SK-N-SH treated with all-trans-retinoic acid at 6 μM for 48 hours (cell line): ENCODE measurements around the gene CARD14.

Source experiments
- ATAC-seq: fragments of 200-7000 bp; cut with Tn5 transposase; 3 replicates; pipeline ENCODE4 v1.9.1; 2020; ENCODE audit warnings: mild to moderate bottlenecking, moderate library complexity
- ARNTL ChIP-seq: fragments of 450-650 bp; formaldehyde crosslinking; IDR thresholded peaks from 2 replicates; pipeline ENCODE4 v1.5.0; 2020; ENCODE audit warnings: low read depth, mild to moderate bottlenecking, moderate library complexity, borderline replicate concordance
- BACH2 ChIP-seq: fragments of 250-450 bp; sonication (Bioruptor Pico); IDR thresholded peaks from 2 replicates; pipeline ENCODE4 v1.9.0; 2021; ENCODE audit warnings: mild to moderate bottlenecking, borderline replicate concordance
- CSDC2 ChIP-seq: fragments of 250-450 bp; sonication (Bioruptor Pico); IDR thresholded peaks from 2 replicates; pipeline ENCODE4 v1.5.0; 2020; ENCODE audit warnings: mild to moderate bottlenecking, moderate library complexity
- ESRRG ChIP-seq: fragments of 250-450 bp; sonication (Bioruptor Pico); IDR thresholded peaks from 2 replicates; pipeline ENCODE4 v1.6.1; 2021; ENCODE audit warnings: mild to moderate bottlenecking
- GLIS3 ChIP-seq: fragments of 250-450 bp; sonication (Bioruptor Pico); IDR thresholded peaks from 2 replicates; pipeline ENCODE4 v1.5.0; 2020; ENCODE audit warnings: mild to moderate bottlenecking, moderate library complexity
- ISL1 ChIP-seq: fragments of 250-450 bp; sonication (Bioruptor Pico); IDR thresholded peaks from 2 replicates; pipeline ENCODE4 v2.1.2; 2022; ENCODE audit warnings: mild to moderate bottlenecking, moderate library complexity
- OSR1 ChIP-seq: fragments of 250-450 bp; sonication (Bioruptor Pico); IDR thresholded peaks from 2 replicates; pipeline ENCODE4 v1.8.0; 2022; ENCODE audit warnings: moderate library complexity, mild to moderate bottlenecking, inconsistent platforms
- PPARA ChIP-seq: fragments of 250-450 bp; sonication (Bioruptor Pico); IDR thresholded peaks from 2 replicates; pipeline ENCODE4 v1.5.0; 2020; ENCODE audit warnings: mild to moderate bottlenecking, borderline replicate concordance
- RARB ChIP-seq: fragments of 250-450 bp; sonication (Bioruptor Pico); IDR thresholded peaks from 2 replicates; pipeline ENCODE4 v1.8.0; 2021; ENCODE audit warnings: mild to moderate bottlenecking, moderate library complexity
- SNAI2 ChIP-seq: fragments of 250-450 bp; sonication (Bioruptor Pico); IDR thresholded peaks from 2 replicates; pipeline ENCODE4 v1.5.0; 2020; ENCODE audit warnings: mild to moderate bottlenecking, moderate library complexity
- TCF4 ChIP-seq: fragments of 250-450 bp; sonication (Bioruptor Pico); IDR thresholded peaks from 2 replicates; pipeline ENCODE4 v1.8.0; 2021; ENCODE audit warnings: mild to moderate bottlenecking, moderate library complexity, borderline replicate concordance
- TOX ChIP-seq: fragments of 250-450 bp; sonication (Bioruptor Pico); IDR thresholded peaks from 2 replicates; pipeline ENCODE4 v1.8.0; 2021; ENCODE audit warnings: mild to moderate bottlenecking, moderate library complexity, borderline replicate concordance
- ZC3H10 ChIP-seq: fragments of 250-450 bp; sonication (Bioruptor Pico); IDR thresholded peaks from 2 replicates; pipeline ENCODE4 v1.5.1; 2021; ENCODE audit warnings: mild to moderate bottlenecking, moderate library complexity
- ZFP3 ChIP-seq: fragments of 250-450 bp; sonication (Bioruptor Pico); IDR thresholded peaks from 2 replicates; pipeline ENCODE4 v1.5.0; 2020; ENCODE audit warnings: mild to moderate bottlenecking, moderate library complexity
- ZFP30 ChIP-seq: fragments of 450-650 bp; formaldehyde crosslinking; IDR thresholded peaks from 2 replicates; pipeline ENCODE4 v1.5.0; 2022; ENCODE audit warnings: mild to moderate bottlenecking, moderate library complexity
- ZNF565 ChIP-seq: fragments of 450-650 bp; formaldehyde crosslinking; conservative IDR thresholded peaks from 2 replicates; pipeline ENCODE4 v1.5.0; 2020; ENCODE audit warnings: low read depth, mild to moderate bottlenecking, moderate library complexity
- ZNF70 ChIP-seq: fragments of 450-650 bp; formaldehyde crosslinking; IDR thresholded peaks from 2 replicates; pipeline ENCODE4 v1.5.0; 2020; ENCODE audit warnings: mild to moderate bottlenecking, moderate library complexity
- ZNF8 ChIP-seq: fragments of 450-650 bp; formaldehyde crosslinking; IDR thresholded peaks from 2 replicates; pipeline ENCODE4 v1.5.0; 2020; ENCODE audit warnings: mild to moderate bottlenecking, moderate library complexity
- TF ChIP-seq, protein P1 (sequence below): fragments of 250-450 bp; sonication (Bioruptor Pico); IDR thresholded peaks from 2 replicates; pipeline ENCODE4 v1.8.0; 2021; ENCODE audit warnings: low read depth, mild to moderate bottlenecking, moderate library complexity, borderline replicate concordance
- TF ChIP-seq, protein P2 (sequence below): fragments of 250-450 bp; sonication (Bioruptor Pico); IDR thresholded peaks from 2 replicates; pipeline ENCODE4 v1.5.1; 2021; ENCODE audit warnings: mild to moderate bottlenecking, moderate library complexity
- TF ChIP-seq, protein P3 (sequence below): fragments of 250-450 bp; sonication (Bioruptor Pico); IDR thresholded peaks from 2 replicates; pipeline ENCODE4 v1.5.1; 2020; ENCODE audit warnings: low read depth, mild to moderate bottlenecking, moderate library complexity
- TF ChIP-seq, protein P4 (sequence below): fragments of 250-450 bp; sonication (Bioruptor Pico); IDR thresholded peaks from 2 replicates; pipeline ENCODE4 v1.8.0; 2020; ENCODE audit warnings: mild to moderate bottlenecking, moderate library complexity, borderline replicate concordance
- TF ChIP-seq, protein P5 (sequence below): fragments of 250-450 bp; sonication (Bioruptor Pico); IDR thresholded peaks from 2 replicates; pipeline ENCODE4 v1.5.0; 2020; ENCODE audit warnings: mild to moderate bottlenecking, moderate library complexity

Gene CARD14

DNA sequence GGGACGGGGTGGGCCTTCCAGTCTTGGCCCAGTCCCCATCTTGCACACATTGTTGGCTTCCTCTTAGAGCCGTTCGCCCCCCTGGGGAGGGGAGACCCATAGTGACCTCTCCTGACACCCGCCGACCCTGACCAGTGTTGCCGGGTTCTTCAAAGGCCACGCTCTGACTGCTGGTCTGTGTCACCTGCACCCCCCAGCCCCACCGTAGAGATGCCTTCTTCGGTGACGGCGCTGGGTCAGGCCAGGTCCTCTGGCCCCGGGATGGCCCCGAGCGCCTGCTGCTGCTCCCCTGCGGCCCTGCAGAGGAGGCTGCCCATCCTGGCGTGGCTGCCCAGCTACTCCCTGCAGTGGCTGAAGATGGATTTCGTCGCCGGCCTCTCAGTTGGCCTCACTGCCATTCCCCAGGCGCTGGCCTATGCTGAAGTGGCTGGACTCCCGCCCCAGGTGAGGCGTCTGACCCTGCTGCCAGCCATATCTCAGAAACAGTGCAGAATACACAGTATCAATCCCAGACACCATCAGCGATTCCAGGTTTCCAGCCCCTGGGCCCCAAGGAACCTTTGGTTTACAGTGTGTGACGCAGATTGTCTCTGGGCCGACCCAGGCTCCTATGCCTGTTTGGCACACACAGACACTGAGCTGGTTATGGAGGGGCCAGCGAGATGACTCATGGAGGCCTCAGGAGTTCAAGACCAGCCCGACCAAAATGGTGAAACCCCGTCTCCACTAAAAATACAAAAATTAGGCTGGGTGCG, 51.7 kb downstream of the CARD14 start:
- TF ChIP-seq ZFP3 (CRISPR knock-in tag) (no peak), ARNTL (CRISPR knock-in tag) (no peak), TOX (no peak), OSR1 (CRISPR knock-in tag) (no peak), TCF4 (CRISPR knock-in tag) (no peak), ZFP30 (CRISPR knock-in tag) (no peak), ESRRG (CRISPR knock-in tag) (no peak), CSDC2 (CRISPR knock-in tag) (no peak), PPARA (CRISPR knock-in tag) (no peak), GLIS3 (CRISPR knock-in tag) (no peak), BACH2 (CRISPR knock-in tag) (no peak), RARB (CRISPR knock-in tag) (no peak), ZNF8 (no peak), ZC3H10 (CRISPR knock-in tag) (no peak), SNAI2 (no peak)
- TF ChIP-seq, protein P1, sequence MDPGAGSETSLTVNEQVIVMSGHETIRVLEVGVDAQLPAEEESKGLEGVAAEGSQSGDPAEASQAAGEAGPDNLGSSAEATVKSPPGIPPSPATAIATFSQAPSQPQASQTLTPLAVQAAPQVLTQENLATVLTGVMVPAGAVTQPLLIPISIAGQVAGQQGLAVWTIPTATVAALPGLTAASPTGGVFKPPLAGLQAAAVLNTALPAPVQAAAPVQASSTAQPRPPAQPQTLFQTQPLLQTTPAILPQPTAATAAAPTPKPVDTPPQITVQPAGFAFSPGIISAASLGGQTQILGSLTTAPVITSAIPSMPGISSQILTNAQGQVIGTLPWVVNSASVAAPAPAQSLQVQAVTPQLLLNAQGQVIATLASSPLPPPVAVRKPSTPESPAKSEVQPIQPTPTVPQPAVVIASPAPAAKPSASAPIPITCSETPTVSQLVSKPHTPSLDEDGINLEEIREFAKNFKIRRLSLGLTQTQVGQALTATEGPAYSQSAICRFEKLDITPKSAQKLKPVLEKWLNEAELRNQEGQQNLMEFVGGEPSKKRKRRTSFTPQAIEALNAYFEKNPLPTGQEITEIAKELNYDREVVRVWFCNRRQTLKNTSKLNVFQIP (CRISPR knock-in tag), result no peak
- TF ChIP-seq, protein P2, sequence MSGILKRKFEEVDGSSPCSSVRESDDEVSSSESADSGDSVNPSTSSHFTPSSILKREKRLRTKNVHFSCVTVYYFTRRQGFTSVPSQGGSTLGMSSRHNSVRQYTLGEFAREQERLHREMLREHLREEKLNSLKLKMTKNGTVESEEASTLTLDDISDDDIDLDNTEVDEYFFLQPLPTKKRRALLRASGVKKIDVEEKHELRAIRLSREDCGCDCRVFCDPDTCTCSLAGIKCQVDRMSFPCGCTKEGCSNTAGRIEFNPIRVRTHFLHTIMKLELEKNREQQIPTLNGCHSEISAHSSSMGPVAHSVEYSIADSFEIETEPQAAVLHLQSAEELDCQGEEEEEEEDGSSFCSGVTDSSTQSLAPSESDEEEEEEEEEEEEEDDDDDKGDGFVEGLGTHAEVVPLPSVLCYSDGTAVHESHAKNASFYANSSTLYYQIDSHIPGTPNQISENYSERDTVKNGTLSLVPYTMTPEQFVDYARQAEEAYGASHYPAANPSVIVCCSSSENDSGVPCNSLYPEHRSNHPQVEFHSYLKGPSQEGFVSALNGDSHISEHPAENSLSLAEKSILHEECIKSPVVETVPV (CRISPR knock-in tag), result no peak
- TF ChIP-seq, protein P3, sequence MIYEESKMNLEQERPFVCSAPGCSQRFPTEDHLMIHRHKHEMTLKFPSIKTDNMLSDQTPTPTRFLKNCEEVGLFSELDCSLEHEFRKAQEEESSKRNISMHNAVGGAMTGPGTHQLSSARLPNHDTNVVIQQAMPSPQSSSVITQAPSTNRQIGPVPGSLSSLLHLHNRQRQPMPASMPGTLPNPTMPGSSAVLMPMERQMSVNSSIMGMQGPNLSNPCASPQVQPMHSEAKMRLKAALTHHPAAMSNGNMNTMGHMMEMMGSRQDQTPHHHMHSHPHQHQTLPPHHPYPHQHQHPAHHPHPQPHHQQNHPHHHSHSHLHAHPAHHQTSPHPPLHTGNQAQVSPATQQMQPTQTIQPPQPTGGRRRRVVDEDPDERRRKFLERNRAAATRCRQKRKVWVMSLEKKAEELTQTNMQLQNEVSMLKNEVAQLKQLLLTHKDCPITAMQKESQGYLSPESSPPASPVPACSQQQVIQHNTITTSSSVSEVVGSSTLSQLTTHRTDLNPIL (CRISPR knock-in tag), result no peak
- TF ChIP-seq, protein P4, sequence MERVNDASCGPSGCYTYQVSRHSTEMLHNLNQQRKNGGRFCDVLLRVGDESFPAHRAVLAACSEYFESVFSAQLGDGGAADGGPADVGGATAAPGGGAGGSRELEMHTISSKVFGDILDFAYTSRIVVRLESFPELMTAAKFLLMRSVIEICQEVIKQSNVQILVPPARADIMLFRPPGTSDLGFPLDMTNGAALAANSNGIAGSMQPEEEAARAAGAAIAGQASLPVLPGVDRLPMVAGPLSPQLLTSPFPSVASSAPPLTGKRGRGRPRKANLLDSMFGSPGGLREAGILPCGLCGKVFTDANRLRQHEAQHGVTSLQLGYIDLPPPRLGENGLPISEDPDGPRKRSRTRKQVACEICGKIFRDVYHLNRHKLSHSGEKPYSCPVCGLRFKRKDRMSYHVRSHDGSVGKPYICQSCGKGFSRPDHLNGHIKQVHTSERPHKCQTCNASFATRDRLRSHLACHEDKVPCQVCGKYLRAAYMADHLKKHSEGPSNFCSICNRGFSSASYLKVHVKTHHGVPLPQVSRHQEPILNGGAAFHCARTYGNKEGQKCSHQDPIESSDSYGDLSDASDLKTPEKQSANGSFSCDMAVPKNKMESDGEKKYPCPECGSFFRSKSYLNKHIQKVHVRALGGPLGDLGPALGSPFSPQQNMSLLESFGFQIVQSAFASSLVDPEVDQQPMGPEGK, result no peak
- TF ChIP-seq, protein P5, sequence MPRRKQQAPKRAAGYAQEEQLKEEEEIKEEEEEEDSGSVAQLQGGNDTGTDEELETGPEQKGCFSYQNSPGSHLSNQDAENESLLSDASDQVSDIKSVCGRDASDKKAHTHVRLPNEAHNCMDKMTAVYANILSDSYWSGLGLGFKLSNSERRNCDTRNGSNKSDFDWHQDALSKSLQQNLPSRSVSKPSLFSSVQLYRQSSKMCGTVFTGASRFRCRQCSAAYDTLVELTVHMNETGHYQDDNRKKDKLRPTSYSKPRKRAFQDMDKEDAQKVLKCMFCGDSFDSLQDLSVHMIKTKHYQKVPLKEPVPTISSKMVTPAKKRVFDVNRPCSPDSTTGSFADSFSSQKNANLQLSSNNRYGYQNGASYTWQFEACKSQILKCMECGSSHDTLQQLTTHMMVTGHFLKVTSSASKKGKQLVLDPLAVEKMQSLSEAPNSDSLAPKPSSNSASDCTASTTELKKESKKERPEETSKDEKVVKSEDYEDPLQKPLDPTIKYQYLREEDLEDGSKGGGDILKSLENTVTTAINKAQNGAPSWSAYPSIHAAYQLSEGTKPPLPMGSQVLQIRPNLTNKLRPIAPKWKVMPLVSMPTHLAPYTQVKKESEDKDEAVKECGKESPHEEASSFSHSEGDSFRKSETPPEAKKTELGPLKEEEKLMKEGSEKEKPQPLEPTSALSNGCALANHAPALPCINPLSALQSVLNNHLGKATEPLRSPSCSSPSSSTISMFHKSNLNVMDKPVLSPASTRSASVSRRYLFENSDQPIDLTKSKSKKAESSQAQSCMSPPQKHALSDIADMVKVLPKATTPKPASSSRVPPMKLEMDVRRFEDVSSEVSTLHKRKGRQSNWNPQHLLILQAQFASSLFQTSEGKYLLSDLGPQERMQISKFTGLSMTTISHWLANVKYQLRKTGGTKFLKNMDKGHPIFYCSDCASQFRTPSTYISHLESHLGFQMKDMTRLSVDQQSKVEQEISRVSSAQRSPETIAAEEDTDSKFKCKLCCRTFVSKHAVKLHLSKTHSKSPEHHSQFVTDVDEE (CRISPR knock-in tag), result no peak
- ATAC-seq, result no peak

DNA sequence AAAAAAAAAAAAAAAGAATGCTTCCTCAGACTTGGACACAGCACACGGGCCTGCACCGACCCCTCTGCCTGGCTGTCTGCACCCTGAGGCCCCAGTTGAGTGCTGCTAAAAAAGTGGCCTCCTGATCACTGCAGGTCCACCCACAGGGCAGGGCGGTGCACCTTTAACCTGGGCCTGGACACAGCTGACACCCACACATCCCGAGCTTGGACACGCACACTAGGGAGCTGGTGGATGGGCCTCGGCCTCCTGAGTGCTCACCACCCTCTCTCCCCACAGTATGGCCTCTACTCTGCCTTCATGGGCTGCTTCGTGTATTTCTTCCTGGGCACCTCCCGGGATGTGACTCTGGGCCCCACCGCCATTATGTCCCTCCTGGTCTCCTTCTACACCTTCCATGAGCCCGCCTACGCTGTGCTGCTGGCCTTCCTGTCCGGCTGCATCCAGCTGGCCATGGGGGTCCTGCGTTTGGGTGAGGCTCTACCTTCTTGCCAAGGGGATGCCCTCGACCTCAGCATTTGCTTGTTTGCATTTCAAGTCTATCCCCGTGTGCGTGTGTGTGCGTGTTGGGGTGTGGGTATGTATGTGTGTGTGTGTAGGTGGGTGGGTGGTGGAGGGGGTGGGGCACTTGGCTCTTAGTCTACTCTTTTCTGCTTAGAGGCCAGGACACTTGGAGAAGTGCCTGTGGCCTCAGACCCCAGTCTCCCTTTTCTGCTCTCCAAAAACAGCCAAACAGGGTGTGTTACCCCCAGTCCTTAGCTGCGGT, 52.7 kb downstream of the CARD14 start:
- ATAC-seq, result no peak
- TF ChIP-seq ZFP3 (CRISPR knock-in tag) (no peak), ZC3H10 (CRISPR knock-in tag) (no peak), SNAI2 (no peak), BACH2 (CRISPR knock-in tag) (no peak), ZFP30 (CRISPR knock-in tag) (no peak), ZNF70 (CRISPR knock-in tag) (no peak), ESRRG (CRISPR knock-in tag) (no peak), ZNF565 (no peak), PPARA (CRISPR knock-in tag) (no peak), TCF4 (CRISPR knock-in tag) (no peak), ISL1 (no peak), ARNTL (CRISPR knock-in tag) (no peak)
- TF ChIP-seq, protein P1 (CRISPR knock-in tag), result no peak
- TF ChIP-seq, protein P2 (CRISPR knock-in tag), result no peak
- TF ChIP-seq, protein P3 (CRISPR knock-in tag), result no peak
